MG63 (cell line): ENCODE measurements around the gene PPP1R14C. TPM values are rescaled to one million over a fixed set of nuclear protein-coding genes. Genes with fewer than 3 reads are reported as not detected.
"Not testable (repeated sequence)": the region's sequence is repeated elsewhere in the genome, so short reads cannot be mapped to it uniquely, and the experiment has no call there.

Experiments
- DNase-seq: peaks from one replicate; pipeline ENCODE4 v3.0.0-alpha.2; 2020
- H3K27me3 ChIP-seq: fragments of 250-450 bp; sonication (Bioruptor Pico); 2 replicates; pipeline ENCODE4 v1.5.1; 2020; ENCODE audit warnings: mild to moderate bottlenecking, moderate library complexity
- H3K36me3 ChIP-seq: fragments of 250-450 bp; sonication (Bioruptor Pico); 2 replicates; pipeline ENCODE4 v1.5.1; 2020; ENCODE audit warnings: mild to moderate bottlenecking, moderate library complexity
- H3K4me3 ChIP-seq: fragments of 250-450 bp; sonication (Bioruptor Pico); 2 replicates; pipeline ENCODE4 v1.5.1; 2020; ENCODE audit warnings: mild to moderate bottlenecking, moderate library complexity
- H3K9me3 ChIP-seq: fragments of 250-450 bp; sonication (Bioruptor Pico); 2 replicates; pipeline ENCODE4 v1.5.1; 2020; ENCODE audit warnings: mild to moderate bottlenecking, moderate library complexity
- total RNA-seq: library from RNA; depleted of rRNA; stranded (reverse); fragments of >200 nt; shearing (Covaris generic); gene quantifications from 2 replicates; pipeline ENCODE4 v1.2.3, GENCODE V29; 2014; ENCODE audit warnings: low replicate concordance

The PPP1R14C gene
- total RNA-seq, 1 experiment from 2014 or later, result 3.3 TPM

- H3K36me3 ChIP-seq, result no peaks in the 10 kb centered on the region
- H3K4me3 ChIP-seq, result no peak overlapping the region
- no peak for DNase-seq
- H3K27me3 ChIP-seq, result no peaks in the 10 kb centered on the region
- H3K9me3 ChIP-seq, result peaks cover 8% of the 10 kb centered on the region; the same call in 1 of the 2 replicates
Observed at GRCh38 chr6:150238846-150239407, 96.1 kb downstream of the PPP1R14C start.

- H3K9me3 ChIP-seq, H3K27me3 ChIP-seq, H3K36me3 ChIP-seq, H3K4me3 ChIP-seq, DNase-seq: not testable (repeated sequence)
Observed at GRCh38 chr6:150241756-150242155, 98.9 kb downstream of the PPP1R14C start.

GRCh38 chr6:150243620-150244314 lies 100.9 kb downstream of the PPP1R14C start:
- no peak for DNase-seq
- Histone ChIP-seq H3K4me3 (no peak overlapping the region), H3K36me3 (no peaks in the 10 kb centered on the region), H3K27me3 (no peaks in the 10 kb centered on the region), H3K9me3 (peaks cover 8% of the 10 kb centered on the region; the same call in 1 of the 2 replicates)

GRCh38 chr6:150245148-150245935 lies 102.5 kb downstream of the PPP1R14C start:
- H3K4me3 ChIP-seq, result no peak overlapping the region
- no peaks in the 10 kb centered on the region for H3K27me3 ChIP-seq
- DNase-seq, result no peak
- peaks cover 3% of the 10 kb centered on the region; the same call in 1 of the 2 replicates for H3K9me3 ChIP-seq
- H3K36me3 ChIP-seq, result no peaks in the 10 kb centered on the region

- no peak overlapping the region for H3K4me3 ChIP-seq
Observed at GRCh38 chr6:150247803-150248202, 105.0 kb downstream of the PPP1R14C start.

GRCh38 chr6:150248300-150248699 lies 105.5 kb downstream of the PPP1R14C start:
- Histone ChIP-seq H3K27me3 (no peaks in the 10 kb centered on the region), H3K4me3 (no peak overlapping the region), H3K9me3 (peaks cover 3% of the 10 kb centered on the region; the same call in 1 of the 2 replicates), H3K36me3 (no peaks in the 10 kb centered on the region)
- no peak for DNase-seq

More at GRCh38 chr6:150247803-150248202, 105.0 kb downstream of the PPP1R14C start:
- H3K27me3 ChIP-seq, result no peaks in the 10 kb centered on the region
- H3K9me3 ChIP-seq, result peaks cover 3% of the 10 kb centered on the region; the same call in 1 of the 2 replicates
- no peak for DNase-seq
- H3K36me3 ChIP-seq, result no peaks in the 10 kb centered on the region

- Histone ChIP-seq H3K9me3 (peaks cover 3% of the 10 kb centered on the region; the same call in 1 of the 2 replicates), H3K4me3 (no peak overlapping the region), H3K27me3 (no peaks in the 10 kb centered on the region), H3K36me3 (no peaks in the 10 kb centered on the region)
- DNase-seq, result no peak
Observed at GRCh38 chr6:150249261-150249660, 106.4 kb downstream of the PPP1R14C start.

GRCh38 chr6:150250826-150251225 lies 108.0 kb downstream of the PPP1R14C start:
- DNase-seq, result peak; percentile 76
- Histone ChIP-seq H3K9me3 (peaks cover 3% of the 10 kb centered on the region; the same call in 1 of the 2 replicates), H3K36me3 (no peaks in the 10 kb centered on the region), H3K27me3 (no peaks in the 10 kb centered on the region), H3K4me3 (no peak overlapping the region)

GRCh38 chr6:150251566-150252186 lies 108.8 kb downstream of the PPP1R14C start:
- no peaks in the 10 kb centered on the region for H3K27me3 ChIP-seq
- H3K9me3 ChIP-seq, result peaks cover 3% of the 10 kb centered on the region; the same call in 1 of the 2 replicates
- H3K36me3 ChIP-seq, result no peaks in the 10 kb centered on the region
- DNase-seq, result peak; percentile 80
- H3K4me3 ChIP-seq, result no peak overlapping the region

GRCh38 chr6:150252714-150253444 lies 110.0 kb downstream of the PPP1R14C start:
- Histone ChIP-seq H3K9me3 (peaks cover 3% of the 10 kb centered on the region; the same call in 1 of the 2 replicates), H3K27me3 (no peaks in the 10 kb centered on the region), H3K4me3 (no peak overlapping the region), H3K36me3 (no peaks in the 10 kb centered on the region)
- DNase-seq, result no peak

GRCh38 chr6:150253489-150253888 lies 110.6 kb downstream of the PPP1R14C start:
- H3K9me3 ChIP-seq, result 0 out of 2 replicates have a peak, but pooled peaks cover 3% of the 10 kb centered on the region
- H3K27me3 ChIP-seq, result no peaks in the 10 kb centered on the region
- H3K4me3 ChIP-seq, result no peak overlapping the region
- no peak for DNase-seq
- H3K36me3 ChIP-seq, result no peaks in the 10 kb centered on the region

GRCh38 chr6:150254770-150255169 lies 111.9 kb downstream of the PPP1R14C start:
- DNase-seq, result no peak
- Histone ChIP-seq H3K27me3 (no peaks in the 10 kb centered on the region), H3K36me3 (no peaks in the 10 kb centered on the region), H3K9me3 (0 out of 2 replicates have a peak, but pooled peaks cover 7% of the 10 kb centered on the region), H3K4me3 (no peak overlapping the region)

- DNase-seq, result no peak
- no peaks in the 10 kb centered on the region for H3K36me3 ChIP-seq
- H3K4me3 ChIP-seq, result no peak overlapping the region
- 0 out of 2 replicates have a peak, but pooled peaks cover 7% of the 10 kb centered on the region for H3K9me3 ChIP-seq
- no peaks in the 10 kb centered on the region for H3K27me3 ChIP-seq
Observed at GRCh38 chr6:150255840-150256239, 113.0 kb downstream of the PPP1R14C start.

- Histone ChIP-seq H3K27me3 (no peaks in the 10 kb centered on the region), H3K9me3 (0 out of 2 replicates have a peak, but pooled peaks cover 7% of the 10 kb centered on the region), H3K36me3 (no peaks in the 10 kb centered on the region), H3K4me3 (no peak overlapping the region)
- no peak for DNase-seq
Observed at GRCh38 chr6:150256618-150257272, 113.9 kb downstream of the PPP1R14C start.

- Histone ChIP-seq H3K27me3 (no peaks in the 10 kb centered on the region), H3K36me3 (no peaks in the 10 kb centered on the region), H3K4me3 (no peak overlapping the region), H3K9me3 (0 out of 2 replicates have a peak, but pooled peaks cover 7% of the 10 kb centered on the region)
- DNase-seq, result no peak
Observed at GRCh38 chr6:150258381-150258780, 115.5 kb downstream of the PPP1R14C start.
